Hematopoietic multipotent progenitor cell (in vitro differentiated cells): ENCODE measurements around the gene LRRC3. TPM values are rescaled to one million over a fixed set of nuclear protein-coding genes. Genes with fewer than 3 reads are reported as not detected.
"Not testable (repeated sequence)": the region's sequence is repeated elsewhere in the genome, so short reads cannot be mapped to it uniquely, and the experiment has no call there.

Experiments
- DNase-seq, 3 donors: peaks; one replicate each; pipeline ENCODE4 v3.0.0-alpha.2; 2011 to 2015; ENCODE audit warnings: low read depth in 2 of 3, low spot score in 2 of 3
- total RNA-seq: library from RNA; depleted of rRNA; stranded (reverse); fragments of >200 nt; gene quantifications from one replicate; pipeline ENCODE4 v1.2.3, GENCODE V29; 2012

LRRC3 gene
- total RNA-seq, 1 donor: 1.1 TPM

- DNase-seq: no peak
Observed at GRCh38 chr21:44494418-44494817, 39.1 kb downstream of the LRRC3 start.

GRCh38 chr21:44494956-44495355, 39.6 kb downstream of the LRRC3 start:
- DNase-seq: no peak

DNA sequence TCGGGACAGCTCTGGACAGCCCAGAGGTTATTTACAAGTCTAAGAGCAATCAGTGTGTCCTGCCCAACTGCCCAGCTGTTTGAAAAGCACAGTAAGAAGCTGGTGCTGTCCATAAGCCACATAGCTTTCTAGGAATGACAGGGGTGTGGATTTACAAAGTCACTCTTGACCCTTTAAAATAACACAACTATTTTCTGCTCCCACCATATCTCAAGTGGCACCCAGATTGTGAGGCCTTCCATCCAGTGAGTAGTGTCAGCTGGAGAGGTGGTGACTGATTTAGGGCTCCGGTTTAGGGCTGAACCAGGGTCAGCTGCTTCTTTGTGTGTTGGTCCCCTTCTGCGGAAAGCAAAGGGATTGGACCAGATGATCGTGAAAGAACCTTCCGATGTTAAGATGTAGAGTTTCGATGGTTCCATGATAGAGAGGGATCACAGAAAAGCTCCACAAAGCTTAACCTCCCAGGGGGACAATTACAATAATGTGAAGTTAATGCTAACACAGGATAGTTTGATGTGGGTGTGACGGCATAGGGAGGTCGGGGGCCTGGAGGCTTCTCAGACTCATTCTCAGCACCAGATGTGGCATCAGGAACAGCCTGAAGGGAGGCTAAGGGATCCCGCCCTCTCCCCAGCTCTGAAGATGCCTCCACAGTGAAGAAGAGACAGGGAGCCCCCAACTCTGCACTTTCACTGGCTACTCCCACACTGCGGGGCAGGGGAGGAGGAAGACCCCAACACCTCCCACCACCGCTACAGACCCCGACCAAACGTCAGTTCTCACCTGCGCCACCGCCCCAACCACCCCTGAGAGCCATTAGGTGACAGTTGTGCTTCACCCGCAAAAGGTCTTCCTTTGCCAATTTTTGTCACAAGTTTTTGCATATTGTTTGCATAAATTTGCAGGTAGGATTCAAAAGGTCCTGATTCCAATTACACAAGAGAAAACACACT, 40.6 kb downstream of the LRRC3 start:
- no peak for DNase-seq

- DNase-seq: no peak
Observed at GRCh38 chr21:44496564-44497550, 41.5 kb downstream of the LRRC3 start.

- no peak for DNase-seq
Observed at GRCh38 chr21:44497703-44498126, 42.4 kb downstream of the LRRC3 start.

DNA sequence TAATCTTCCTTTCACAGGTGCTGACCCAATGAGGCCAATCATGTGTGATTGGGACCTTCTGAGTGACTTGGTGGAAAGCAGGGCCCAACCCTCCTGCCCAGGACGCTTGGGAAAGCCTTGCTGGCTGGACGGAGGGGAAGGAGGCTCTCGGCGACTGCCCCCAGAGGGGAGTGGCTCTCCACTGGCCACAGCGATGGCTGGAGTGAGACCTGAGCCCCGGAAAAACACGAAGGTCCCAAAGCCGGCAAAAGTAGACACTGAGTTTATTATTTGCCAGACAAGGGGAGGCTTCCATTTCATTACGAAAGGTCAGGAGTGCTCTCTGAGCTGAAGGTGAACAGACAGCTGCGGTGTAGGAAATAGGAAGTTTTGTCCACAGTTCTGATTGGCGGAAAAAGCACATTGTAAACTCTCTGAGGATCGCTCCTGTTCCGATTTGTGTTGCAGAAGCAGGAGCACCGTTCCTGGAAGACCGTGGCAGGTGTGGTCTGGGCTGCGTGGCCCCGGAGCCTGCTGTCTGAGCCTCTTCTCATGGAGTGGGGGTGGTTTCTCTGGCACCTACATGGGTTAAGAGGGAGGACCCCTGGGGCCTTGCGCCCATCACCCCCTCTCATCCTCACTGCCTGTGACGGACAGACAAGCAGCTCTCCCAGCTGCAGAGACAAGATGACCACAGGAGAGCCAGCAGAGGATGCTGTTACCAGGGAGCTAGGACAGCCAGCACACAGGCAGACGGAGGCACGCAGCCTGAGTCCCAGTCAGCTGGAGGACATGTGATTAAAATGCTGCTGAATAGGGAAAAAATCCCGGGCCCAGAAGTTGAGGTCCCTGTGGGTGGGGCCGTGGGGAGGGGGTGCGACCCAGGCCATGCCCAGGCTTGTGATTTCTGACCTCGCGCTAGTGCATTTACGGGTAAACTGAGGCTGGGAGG, 43.2 kb downstream of the LRRC3 start:
- no peak for DNase-seq

GRCh38 chr21:44499211-44499560, 43.9 kb downstream of the LRRC3 start:
- DNase-seq: no peak

GRCh38 chr21:44499631-44500030, 44.3 kb downstream of the LRRC3 start:
- DNase-seq: no peak

GRCh38 chr21:44500111-44500510, 44.8 kb downstream of the LRRC3 start:
- no peak for DNase-seq

- no peak for DNase-seq
Observed at GRCh38 chr21:44502171-44502958, 47.1 kb downstream of the LRRC3 start.

DNA sequence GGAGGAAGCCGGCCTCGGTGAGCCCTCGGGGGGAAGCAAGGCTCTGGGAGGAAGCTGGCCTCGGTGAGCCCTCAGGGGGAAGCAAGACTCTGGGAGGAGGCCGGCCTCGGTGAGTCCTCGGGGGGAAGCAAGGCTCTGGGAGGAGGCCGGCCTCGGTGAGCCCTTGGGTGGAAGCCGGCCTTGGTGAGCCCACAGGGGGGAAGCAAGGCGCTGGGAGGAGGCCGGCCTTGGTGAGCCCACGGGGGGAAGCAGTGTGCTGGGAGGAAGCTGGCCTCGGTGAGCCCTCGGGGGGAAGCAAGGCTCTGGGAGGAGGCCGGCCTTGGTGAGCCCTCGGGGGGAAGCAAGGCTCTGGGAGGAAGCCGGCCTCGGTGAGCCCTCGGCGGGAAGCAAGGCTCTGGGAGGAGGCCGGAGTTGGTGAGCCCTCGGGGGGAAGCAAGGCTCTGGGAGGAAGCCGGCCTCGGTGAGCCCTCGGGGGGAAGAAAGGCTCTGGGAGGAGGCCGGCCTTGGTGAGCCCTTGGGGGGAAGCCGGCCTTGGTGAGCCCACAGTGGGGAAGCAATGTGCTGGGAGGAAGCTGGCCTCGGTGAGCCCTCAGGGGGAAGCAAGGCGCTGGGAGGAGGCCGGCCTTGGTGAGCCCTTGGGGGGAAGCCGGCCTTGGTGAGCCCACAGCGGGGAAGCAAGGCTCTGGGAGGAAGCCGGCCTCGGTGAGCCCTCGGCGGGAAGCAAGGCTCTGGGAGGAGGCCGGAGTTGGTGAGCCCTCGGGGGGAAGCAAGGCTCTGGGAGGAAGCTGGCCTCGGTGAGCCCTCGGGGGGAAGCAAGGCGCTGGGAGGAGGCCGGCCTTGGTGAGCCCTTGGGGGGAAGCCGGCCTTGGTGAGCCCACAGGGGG, 47.9 kb downstream of the LRRC3 start:
- not testable (repeated sequence) for DNase-seq

- no peak for DNase-seq
Observed at GRCh38 chr21:44503901-44504399, 48.6 kb downstream of the LRRC3 start.

DNA sequence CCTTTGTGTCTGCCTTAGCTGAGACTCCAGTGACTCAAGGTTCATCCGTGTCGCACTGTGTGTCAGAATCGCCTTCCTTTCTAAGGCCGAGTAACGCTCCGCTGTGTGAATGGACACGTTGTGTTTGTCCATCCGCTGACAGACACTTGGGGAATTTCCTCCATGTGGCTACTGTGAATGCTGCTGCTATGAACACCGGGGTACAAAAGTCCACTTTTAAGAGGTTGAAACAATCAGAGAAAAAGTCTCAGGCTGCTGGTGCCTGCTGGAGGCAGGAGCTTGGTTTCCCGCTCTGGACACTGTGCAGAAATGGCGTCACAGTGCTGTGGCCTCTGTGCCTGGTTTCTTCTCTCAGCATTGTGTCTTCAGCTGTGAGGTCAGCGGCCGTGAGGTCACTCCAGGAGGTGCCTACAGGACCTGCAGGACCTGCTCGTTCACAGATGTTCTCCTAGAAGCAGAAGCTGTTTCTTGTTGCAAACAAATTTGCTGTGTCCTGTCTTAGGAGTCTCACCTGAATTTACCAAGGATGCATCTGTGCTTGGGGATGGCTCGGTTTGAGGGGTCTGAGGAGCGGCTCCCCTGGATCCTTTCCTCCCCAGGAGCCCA, 50.5 kb downstream of the LRRC3 start:
- DNase-seq: no peak

DNA sequence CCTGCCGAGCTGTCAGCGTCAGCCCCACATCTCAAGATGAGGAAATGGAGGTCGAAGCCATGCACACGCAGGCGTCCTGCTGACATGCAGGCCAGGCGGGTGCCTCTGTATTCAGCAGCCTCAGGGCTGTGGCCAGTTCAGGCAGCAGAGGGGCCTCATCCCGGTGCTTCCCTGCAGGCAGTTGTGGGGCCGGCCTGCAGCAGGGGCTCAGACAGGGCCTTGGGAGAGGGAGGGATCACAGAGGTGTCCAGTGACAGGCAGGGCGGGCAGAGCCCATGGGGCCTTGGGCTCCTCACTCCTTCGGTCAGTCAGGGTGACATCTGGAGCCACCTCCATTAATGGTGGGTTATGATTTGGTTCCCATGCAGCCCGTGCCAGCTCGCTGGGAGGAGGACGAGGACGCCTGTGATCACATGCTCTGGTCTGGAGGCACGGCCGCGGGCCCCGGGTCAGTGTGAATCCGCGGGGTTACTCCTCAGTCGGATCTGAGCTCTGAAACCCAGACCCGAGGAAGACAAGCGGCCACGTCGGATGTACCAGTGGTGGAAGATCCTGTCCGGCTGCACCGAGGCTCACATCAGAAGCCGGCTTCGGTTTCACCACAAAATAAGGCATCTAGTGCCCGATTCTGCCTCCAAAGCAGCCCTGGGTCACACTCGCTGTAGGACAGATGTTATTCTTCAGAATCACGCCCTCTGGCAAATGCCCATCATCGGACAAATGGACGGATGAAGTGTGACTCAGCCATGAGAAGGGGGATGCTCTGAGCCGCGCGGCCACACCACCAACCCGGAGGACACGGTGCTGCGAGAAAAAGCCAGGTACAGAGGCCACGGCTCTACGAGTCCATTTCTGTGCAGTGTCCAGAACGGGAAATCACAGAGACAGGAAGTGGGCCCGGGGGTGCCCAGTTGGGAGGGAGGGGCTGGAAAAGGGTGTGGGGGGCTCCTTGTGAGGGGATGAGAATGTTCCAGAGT, 51.3 kb downstream of the LRRC3 start:
- no peak for DNase-seq

- no peak for DNase-seq
Observed at GRCh38 chr21:44507673-44508425, 52.5 kb downstream of the LRRC3 start.

- no peak for DNase-seq
Observed at GRCh38 chr21:44508426-44508710, 53.1 kb downstream of the LRRC3 start.
